SU-DHL-6 (cell line): ENCODE measurements around the gene TAAR5.

Experiments
- CTCF ChIP-seq: fragments of 200-600 bp; sonication (generic); IDR thresholded peaks from one replicate; pipeline ENCODE4 v1.5.1; 2017; ENCODE audit warnings: antibody characterized with exemption, mild to moderate bottlenecking, low read length, moderate library complexity; ENCODE audit not compliant: insufficient read depth, poor library complexity, severe bottlenecking
- EZH2phosphoT487 ChIP-seq: fragments of 200-600 bp; sonication (generic), shearing (Covaris generic); conservative IDR thresholded peaks from 2 replicates; pipeline ENCODE4 v1.6.1; 2018; ENCODE audit warnings: mild to moderate bottlenecking, antibody characterized with exemption, low read length, moderate library complexity, mixed read lengths

- TF ChIP-seq CTCF = no peak
- no peak for TF ChIP-seq EZH2phosphoT487
Observed at GRCh38 chr6:132633362-132633761, 43.8 kb upstream of the TAAR5 start.
